NCI-H1930 (cell line): ENCODE data around the gene MDC1.
"Not testable (repeated sequence)": the region's sequence is repeated elsewhere in the genome, so short reads cannot be mapped to it uniquely, and the experiment has no call there.

Experiments used
- DNase-seq, 2 experiments: peaks; one replicate each; lab custom pipeline; 2025; lab: John Stamatoyannopoulos, UW

MDC1 gene, protein sequence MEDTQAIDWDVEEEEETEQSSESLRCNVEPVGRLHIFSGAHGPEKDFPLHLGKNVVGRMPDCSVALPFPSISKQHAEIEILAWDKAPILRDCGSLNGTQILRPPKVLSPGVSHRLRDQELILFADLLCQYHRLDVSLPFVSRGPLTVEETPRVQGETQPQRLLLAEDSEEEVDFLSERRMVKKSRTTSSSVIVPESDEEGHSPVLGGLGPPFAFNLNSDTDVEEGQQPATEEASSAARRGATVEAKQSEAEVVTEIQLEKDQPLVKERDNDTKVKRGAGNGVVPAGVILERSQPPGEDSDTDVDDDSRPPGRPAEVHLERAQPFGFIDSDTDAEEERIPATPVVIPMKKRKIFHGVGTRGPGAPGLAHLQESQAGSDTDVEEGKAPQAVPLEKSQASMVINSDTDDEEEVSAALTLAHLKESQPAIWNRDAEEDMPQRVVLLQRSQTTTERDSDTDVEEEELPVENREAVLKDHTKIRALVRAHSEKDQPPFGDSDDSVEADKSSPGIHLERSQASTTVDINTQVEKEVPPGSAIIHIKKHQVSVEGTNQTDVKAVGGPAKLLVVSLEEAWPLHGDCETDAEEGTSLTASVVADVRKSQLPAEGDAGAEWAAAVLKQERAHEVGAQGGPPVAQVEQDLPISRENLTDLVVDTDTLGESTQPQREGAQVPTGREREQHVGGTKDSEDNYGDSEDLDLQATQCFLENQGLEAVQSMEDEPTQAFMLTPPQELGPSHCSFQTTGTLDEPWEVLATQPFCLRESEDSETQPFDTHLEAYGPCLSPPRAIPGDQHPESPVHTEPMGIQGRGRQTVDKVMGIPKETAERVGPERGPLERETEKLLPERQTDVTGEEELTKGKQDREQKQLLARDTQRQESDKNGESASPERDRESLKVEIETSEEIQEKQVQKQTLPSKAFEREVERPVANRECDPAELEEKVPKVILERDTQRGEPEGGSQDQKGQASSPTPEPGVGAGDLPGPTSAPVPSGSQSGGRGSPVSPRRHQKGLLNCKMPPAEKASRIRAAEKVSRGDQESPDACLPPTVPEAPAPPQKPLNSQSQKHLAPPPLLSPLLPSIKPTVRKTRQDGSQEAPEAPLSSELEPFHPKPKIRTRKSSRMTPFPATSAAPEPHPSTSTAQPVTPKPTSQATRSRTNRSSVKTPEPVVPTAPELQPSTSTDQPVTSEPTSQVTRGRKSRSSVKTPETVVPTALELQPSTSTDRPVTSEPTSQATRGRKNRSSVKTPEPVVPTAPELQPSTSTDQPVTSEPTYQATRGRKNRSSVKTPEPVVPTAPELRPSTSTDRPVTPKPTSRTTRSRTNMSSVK (N-terminal part only)

DNA sequence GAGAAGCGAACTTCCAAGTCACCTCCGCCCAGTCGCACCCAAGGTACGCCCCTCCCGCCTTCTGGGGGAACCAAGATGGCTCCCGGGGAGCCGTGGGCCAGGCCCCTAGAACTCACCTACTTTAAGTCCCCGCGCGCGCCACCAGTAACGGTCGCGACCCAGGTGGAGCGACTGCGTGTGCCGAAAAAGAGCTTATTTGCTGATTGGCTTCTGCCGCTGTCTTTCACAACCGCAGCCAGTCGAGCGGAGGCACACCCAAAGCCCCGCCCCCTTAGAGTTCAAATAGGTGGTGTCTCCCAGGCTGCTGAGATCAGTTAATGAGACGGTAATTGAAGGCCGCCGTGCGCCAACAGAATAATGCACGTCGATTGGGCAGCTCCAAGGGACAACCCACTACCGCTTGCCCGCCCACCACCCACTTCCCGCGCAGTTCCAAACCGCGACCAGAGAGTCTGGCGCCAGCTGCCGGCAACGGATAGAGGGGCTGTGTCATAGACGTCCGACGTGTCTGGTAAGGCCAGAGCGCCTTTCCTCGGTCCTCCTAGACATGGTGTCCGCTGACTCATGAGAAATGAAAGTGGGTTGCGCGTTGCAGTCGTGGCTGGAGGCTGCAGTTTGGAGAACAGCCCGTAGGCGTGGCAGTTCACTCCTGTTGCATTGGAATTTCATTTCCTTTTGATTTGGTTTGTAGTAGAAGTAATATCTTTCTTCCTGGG lies at the start of gene MDC1:
Gene MDC1 (minus strand): TSS at position 153 of the 716 bp plus-strand sequence. CDS start 2,106 bp downstream, outside the sequence.
- DNase-seq, result peak; percentile 99

DNA sequence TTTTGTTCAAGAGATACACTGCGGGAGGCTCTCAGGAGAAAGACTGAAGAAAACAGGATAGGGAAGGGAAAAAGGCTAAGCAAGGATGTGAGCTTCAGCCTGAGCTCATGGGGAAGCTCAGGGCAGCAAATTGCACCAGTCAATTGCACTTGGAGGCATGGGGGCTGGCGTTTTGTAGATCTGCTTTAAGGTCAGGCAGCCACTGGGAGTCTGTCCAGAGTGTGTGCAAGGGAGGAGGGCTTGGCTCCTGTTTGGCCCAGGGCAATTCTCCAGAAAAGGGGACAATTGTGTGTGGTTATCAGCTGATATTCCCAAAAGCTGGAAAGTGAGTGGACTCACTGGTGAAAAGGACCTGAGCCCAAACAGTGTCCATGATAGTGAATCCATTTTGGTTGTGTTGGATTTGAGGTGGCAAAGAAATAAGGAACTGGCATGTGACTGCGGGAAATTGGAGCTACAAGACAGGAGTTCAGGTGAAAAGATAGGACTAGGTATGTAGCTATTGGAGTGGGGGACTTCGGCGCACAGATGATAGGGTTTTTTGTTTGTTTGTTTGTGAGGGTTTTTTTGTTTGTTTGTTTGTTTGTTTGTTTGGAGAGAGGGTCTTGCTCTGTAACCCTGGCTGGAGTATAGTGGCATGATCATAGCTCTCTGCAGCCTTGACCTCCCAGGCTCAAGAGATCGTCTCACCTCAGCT lies 49.5 kb upstream of the MDC1 start:
- no peak for DNase-seq

DNA sequence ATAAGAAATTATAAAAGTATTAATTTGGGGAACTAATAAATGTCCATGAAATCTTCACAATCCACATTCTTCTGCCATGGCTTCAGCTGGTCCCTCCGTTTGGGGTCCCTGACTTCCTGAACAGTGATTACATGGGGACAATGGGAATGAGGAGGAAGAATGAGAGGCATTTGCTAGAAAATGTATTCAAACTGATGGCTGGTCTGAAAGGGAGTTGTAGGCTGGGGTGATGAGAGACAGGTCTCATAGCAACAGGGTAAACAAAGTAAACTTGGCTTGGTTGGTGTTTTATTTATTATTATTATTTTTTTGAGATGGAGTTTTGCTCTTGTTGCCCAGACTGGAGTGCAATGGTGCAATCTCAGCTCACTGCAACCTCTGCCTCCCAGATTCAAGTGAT lies 48.4 kb upstream of the MDC1 start:
- DNase-seq, result not testable (repeated sequence)

DNA sequence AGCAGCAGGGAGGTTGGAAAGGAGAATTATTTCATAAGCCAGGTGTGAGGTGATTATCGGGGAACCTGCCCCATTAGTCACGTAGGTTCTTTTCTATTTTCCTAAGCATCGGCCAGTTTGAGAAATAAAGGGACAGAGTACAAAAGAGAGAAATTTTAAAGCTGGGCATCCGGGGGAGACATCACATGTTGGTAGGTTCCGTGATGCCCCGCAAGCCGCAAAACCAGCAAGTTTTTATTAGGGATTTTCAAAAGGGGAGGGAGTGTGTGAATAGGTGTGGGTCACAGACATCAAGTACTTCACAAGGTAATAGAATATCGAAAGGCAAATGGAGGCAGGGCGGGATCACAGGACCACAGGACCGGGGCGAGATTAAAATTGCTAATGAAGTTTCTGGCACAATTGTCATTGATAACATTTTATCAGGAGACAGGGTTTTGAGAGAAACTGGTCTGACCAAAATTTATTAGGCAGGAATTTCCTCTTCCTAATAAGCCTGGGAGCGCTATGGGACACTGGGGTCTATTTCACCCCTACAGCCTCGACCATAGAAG lies 47.5 kb upstream of the MDC1 start:
- DNase-seq, result not testable (repeated sequence)

DNA sequence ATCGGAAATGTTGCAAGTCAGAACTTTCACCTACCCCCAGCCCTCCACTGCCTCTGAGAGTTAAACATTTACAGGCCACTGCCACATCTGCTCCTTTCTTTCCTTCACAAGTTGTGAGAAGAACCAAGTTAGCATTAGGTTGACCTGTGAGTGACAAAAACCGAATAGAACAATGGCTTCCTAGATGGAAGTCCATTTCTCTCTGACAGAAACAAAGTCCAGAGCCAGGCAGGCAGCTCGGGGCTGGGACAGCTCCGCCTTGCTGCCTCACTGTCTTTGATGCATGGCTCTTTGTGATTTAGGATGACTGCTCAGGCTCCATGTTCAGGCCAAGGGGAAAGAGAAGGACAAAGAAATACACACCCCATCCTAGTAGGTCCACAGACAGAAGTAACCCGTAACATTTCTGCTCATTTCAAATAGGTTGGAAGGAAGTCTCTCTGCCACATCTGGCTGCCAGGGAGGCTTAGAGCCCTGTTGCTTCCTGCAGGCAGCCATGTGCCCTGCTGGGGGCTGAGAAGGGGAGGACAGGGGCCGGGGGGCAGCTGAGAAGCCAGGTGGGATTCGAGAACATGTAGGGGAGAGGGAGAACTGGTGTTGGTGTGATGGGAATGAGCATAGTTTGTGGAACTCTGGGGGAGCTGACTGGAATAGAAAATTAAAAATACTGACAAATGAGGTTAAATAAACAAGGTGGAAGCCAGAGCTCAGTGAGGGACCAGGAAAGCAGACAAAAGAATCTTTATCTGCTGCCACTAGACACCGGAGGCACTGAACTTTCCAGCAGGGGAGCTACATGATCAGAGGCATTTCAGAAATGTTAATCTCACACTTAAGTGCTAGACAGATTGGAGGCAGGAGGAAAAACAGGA lies 46.8 kb upstream of the MDC1 start:
- DNase-seq, result no peak

DNA sequence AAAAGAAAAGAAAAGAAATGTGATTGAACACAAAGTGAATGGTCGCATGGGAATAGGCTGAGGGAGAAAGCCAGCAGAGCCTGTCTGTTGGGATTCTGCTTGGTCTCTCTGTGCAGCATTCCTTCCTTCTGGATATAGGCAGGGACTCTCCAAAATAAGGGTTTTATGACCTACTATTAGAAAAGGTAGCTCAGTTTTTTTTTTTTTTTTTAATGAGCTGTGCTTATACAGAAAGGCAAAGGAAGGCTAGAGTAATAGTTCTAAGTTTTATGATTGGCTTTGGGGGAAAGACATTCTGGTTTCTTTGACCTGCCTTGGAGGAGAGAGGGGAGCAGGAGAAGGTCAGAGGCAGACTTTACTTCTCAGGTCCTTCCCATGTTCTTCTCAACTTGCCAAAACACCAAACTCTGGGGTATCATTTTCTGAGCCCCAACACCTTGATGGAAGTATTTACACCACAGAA lies 46.1 kb upstream of the MDC1 start:
- no peak for DNase-seq

DNA sequence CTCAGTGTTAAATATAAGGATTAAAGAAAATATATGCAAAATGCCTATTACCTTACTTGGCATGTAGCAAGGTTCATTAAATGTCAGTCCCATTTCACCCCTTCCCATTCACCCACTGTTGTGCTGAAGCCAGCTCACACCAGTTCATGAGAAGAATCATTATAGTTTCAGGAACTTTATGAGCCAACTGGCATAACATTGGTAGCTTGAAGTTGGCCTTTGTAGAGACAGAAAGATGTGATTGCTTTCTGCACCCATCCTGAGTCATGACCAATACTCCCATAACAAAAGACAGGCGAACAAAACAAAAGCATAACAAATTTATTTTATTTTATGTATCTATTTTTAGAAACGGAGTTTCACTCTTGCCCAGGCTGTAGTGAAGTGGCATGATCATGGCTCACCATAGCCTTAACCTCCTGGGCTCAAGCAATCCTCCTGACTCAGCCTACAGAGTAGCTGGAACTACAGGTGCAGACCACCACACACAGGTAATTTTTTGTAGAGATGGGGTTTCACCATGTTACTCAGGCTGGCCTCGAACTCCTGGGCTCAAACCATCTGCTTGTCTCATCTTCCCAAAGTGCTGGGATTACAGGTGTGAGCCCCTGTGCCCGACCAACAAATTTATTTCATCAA lies 44.8 kb upstream of the MDC1 start:
- DNase-seq, result no peak

DNA sequence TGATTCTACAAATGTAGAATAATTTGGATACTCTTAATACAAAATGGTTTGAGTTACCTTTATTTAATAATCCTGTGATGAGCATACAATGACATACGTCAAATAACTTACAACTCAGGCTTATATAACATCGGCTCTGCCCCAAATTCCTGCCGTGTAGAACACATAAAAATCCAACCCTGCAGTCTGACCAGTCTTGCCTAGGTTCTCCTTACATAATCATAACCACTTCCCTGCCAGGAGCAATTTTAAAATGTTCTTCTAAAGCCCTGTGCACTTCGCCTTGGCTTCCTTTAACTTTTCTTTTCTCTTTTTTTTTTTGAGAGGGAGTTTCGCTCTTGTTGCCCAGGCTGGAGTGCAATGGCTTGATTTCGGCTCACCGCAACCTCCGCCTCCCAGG lies 43.5 kb upstream of the MDC1 start:
- no peak for DNase-seq

DNA sequence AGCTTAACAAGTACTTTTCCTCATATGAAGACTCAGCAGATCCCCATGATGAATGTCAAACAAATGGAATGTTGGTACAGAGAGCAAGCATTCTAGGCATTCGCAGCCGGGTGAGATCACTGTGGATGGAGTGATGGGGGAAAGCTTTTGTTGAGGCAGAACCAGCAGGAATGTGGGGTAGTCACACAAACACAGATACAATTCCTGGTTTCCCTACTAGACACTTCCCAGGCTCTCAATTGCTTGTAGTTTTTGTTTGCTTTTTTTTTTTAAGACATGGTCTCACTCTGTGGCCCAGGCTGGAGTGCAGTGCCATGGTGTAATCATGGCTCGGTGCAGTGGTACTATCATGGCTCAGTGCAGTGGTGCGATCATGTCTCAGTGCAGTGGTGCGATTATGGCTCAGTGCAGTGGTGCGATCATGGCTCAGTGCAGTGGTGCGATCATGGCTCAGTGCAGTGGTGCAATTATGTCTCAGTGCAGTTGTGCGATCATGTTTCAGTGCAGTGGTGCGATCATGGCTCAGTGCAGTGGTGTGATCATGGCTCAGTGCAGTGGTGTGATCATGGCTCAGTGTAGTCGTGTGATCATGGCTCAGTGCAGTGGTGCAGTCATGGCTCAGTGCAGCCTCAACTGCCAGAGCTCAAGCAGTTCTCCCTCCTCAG lies 42.6 kb upstream of the MDC1 start:
- no peak for DNase-seq

DNA sequence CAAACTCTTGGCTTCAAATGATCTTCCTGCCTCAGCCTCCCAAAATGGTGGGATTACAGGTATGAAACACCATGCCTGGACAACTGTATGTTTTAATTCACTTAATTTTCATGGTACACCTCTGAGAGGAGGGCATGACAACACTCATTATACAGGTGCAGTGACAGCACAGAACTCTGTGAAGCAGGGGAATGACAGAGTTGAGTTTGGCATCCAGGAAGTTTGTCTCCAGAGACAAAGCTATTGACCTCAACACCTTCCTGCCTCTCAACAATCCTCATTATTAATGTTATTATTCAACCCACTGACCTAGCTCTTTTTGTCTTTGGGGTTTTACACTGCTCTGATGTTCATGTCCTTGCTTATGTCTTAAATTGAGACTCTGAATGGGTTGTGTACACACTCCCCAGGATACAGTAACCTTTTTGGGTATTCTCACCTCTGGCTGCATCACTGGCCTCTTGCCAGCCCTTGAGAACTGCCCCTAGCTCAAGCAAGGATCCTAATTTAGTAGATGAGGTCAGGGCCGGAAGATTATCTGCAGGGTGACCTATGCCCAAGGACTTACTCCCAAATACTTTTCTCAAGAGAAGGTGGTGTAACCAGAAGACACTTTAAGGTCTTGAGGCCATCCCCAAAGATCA lies 40.3 kb upstream of the MDC1 start:
- DNase-seq, result no peak

DNA sequence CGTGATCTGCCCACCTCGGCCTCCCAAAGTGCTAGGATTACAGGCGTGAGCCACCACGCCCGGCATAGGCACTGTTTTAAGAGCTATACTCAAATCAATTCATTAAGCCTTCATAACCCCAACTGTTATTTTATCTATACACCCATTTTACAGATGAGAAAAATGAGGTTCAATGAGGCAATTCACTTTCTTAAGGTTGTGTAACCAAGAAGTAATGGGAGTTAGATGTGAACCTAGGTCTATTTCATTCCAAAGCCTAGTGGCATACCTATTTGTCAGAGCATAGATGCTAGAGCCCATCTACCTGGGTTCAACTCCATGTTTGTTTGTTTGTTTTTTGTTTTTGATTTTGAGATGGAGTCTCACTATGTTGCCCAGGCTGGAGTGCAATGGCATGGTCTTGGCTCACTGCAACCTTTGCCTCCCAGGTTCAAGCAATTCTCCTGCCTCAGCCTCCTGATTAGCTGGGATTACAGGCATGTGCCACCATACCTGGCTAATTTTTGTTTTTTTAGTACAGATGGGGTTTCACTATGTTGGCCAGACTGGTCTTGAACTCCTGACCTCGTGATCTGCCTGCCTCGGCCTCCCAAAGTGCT lies 39.4 kb upstream of the MDC1 start:
- DNase-seq, result not testable (repeated sequence)

DNA sequence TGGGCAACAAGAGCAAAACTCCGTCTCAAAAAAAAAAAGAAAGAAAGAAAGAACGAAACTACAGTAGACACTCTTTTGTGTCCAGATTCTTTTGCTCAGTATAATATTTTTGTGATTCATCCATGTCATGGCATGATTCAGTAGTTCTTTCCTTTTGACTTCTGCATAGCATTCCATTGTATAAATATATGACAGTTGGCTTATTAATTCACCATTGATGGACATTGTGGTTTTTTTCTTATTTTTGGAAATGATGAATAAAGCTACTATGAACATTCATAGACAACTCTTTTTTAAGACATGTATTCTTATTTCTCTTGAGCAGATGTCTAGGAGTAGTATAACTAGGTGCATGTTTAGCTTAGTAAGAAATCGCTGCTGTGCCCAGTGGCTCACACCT lies 37.5 kb upstream of the MDC1 start:
- DNase-seq, result no peak

DNA sequence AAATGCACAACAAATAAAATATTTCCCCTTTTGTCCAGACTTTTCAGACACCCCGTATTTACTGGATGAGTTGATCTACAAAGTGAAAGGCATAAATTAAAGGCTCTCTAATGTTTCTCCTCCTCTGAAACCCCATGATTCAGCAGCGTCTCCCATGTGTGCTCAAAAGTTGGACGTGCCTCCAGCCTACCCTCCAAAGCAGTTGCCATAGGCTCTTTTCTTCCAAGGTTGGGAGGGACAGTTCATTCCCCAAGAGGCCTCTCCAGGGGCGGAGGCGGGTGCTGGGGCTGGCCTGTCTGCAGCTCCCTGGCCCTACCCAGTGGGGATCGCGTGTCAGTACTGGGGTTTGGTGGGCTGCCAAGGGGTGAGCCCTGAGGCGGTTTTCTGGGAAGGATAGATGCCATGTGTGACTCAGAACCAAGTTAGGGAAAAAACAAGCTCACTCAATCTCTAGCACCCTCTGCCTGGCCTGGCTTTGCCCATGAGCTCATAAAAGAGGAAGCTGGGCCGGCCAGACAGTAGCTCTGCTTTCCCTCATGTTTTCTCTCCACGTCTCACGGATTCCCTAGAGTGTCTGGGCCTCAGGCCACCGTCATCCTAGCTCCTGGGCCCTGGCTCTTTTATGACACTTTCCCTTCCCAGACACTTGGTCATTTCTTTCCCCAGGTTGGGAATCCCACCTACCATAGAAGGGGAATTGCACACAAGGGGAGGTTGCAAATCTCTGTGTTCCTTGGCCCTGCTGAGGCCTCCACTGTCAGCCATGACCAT lies 35.3 kb upstream of the MDC1 start:
- no peak for DNase-seq

DNA sequence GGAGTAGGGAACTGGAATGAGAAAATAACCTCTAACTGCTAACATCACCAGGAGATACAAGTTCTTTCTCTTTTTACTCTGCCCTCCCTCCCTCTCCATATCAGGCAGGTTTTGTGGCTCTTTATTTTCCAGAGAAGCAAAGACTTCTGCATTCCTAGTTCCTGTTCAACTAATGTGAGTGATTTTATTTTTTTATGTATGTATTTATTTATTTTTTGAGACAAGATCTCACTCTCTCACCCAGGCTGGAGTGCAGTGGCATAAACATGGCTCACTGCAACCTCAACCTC lies 33.2 kb upstream of the MDC1 start:
- DNase-seq, result no peak

DNA sequence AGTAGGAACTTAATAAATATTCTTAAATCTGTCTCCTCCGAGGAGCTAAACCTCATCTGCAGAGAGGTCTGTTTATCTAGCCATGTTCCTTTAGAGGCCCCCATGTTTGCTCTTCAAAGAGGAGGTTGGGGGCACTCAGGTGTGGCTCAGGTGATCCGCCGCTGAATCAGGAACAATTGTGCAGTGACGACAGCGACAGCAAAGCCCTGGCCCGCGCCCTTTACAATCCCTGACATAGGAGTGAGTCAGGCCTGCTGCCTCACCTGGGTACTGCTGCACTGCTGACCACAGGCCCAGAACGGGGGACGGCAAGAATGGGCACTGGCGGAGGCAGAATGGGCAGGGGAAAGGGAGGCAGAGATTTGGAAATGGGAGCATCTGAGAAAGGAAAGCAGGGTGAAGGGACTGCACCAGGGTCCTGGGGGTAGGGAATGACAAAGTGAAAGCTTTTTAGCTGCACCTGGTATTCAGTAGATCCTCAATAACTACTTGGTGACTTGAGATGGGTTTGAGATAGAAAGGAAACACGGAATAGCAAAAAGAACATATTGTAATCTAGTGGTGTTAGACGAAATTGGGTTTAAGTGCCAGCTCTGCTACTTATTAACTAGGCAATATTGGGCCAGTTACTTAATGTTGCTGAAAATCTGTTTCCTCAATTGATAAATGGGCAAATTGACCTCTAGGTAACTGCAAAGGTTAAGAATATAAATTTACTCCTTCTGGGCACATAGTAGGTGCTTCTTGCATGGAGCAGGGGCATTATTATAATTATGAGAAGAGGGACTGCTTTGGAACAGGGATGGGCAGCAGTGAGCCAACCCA lies 32.7 kb upstream of the MDC1 start:
- DNase-seq, result no peak
